GM18870 (cell line): ENCODE measurements around the gene FMN1.

Source experiments
- ATAC-seq: cut with Tn5 transposase; IDR thresholded peaks from one replicate; pipeline ENCODE4 v1.9.1; 2021; ENCODE audit warnings: moderate library complexity; ENCODE audit not compliant: unreplicated experiment

FMN1 gene

DNA sequence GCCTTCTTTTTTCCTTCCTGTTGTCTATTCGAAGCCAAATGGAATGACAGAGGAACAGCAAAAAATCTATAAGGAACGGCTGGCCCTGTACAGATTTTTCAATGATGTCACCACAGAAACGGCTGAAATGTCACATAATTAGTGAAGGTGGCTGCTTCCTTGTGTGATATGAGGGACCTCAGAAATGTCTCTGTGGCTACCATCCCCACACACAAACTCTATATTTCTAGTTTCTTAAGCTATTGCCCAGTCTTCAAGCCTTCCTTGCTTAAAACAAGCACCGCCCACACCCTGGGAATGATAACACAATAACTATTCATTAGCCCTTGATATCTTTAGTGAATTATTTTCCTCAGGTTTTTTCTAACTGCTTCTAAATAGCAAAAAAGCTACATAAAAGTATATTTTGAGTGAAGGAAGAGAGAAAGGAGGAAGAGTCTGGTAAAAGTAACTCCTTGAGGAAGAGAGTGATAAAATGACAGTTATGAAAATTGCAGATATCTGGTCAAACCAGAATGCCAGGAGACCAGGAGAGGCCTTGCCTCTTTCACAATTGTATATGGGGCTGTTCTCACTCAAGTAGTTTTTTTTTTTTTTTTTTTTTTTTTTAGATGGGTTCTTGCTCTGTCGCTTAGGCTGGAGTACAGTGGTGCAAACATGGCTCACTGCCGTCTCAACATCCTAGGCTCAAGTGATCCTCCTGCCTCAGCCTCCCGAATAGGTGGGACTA lies 38.7 kb downstream of the FMN1 start:
- no peak for ATAC-seq

DNA sequence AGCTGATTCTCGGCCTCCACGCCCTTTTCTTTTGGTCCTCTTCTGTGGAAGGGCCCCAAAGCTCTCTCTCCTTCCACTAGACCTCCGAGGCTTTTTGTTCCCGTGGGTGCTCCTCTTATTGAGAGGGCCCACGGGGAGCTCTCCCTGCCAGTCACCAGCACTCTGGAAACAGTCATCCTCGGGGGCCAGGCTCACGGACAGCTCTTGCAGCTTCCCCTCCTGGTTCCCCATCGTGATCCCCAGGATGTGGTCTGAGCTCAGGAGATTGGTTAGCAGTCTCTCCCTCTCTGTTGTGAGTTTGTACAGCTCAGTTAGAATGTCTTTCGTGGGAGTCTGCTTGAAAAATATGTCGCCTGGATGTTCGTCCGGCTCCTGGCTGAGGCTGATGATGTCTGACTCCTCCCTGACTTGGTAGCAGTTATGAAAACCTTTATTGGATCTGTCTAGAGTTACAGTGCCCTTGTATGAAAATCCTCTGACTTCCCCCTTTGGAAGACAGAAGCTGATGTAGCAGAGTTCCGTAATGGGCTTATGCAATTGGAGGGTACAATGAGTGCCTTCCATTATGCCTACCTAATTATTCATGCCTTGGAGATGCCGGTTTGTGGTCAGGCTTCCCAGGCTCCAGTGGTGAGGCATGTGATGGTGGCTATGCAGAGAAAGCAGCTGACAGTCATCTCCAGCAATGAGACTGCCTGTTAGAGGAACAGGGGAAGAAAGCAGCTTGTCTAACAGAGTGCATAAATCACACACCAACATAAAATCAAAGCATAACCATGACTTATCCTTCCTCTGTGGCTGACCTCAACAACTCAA lies 40.0 kb downstream of the FMN1 start:
- no peak for ATAC-seq

DNA sequence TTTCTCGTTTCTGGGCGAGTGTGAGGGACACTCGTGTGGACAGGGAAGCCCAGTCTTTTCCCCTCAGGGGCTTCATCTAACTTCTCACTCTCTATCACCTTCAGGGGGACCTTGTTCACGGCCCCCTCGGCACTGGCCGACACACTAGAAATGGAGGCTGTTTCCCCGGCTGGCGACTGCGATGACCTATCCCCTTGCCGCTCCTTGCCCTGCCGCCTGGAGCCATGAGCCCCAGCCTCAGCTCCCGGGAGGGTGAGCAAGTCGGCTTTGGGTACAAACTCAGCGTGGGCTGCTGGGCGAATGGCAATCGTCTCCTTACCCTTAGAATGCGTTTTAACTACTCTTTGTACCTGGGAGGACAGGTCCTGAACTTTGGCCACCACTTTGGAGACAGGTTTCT lies 41.0 kb downstream of the FMN1 start:
- no peak for ATAC-seq

DNA sequence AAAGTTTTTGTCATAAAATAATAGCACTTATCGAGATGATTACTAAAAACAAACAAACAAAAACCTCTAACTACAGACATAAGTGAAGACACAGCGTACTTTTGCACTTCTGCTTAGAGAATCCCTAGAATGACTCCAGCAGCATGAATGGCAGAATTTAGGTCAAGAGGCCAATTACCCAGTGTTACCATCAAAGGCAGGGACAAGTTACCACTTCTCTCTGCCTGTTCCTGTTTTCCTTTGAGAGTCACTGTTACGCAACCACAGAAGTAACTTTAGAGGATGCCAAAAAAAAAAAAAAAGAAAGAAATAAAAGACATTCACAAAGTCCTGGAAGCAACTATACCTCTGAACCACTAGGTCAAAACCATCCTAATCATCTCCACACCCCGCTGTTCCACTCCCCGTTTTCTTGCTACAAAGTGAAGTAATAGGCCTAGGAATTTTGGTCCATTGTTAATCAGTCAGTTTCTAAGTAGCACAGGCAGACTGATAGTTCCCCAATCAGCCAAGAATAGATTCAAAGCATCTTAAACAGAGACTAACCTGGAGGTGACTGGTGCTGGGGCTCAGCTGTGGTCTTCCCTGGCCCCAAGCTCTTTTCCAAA lies 41.9 kb downstream of the FMN1 start:
- no peak for ATAC-seq

DNA sequence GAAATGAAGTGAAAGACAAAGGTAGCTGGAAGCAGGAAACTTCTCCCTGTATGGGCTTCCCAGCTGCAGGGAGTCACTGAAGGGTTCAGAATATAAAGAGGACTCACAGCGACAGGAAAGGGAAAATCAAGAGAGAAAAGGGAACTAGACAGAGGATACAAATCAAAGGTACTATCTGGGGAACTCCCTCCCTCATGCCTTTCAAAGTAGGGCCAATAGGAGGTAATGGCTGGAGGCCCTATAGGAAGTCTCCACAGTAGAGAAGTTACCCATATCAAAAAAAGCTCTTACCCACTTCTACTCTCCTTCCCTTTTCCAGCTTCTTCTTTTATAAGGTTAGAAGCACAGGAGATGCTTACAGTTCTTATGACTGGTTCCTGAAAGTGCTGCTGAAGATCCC lies 43.5 kb downstream of the FMN1 start:
- no peak for ATAC-seq

DNA sequence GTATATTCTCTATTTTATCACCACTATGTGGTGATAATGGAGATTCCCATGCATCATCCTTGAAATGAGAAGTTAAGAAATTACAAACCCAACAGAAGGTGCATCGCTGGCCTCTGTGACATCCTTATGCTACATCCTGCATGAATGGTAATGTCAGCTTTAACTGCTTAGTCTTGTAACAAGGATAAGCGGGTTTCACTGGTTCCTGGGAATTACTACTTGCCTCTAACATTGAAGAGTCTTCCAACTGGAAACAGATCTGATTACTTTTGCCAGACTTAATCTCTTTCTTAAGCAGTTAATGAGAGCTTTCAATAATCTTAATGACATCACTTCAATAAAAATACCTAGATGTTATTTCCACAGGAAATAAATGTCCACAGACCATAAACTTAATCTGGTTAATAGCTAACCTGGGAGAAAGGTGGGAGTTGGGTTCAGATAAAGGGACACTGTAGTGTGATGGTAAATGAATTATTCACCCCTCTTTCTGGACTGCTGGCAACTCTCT lies 44.0 kb downstream of the FMN1 start:
- ATAC-seq: no peak

DNA sequence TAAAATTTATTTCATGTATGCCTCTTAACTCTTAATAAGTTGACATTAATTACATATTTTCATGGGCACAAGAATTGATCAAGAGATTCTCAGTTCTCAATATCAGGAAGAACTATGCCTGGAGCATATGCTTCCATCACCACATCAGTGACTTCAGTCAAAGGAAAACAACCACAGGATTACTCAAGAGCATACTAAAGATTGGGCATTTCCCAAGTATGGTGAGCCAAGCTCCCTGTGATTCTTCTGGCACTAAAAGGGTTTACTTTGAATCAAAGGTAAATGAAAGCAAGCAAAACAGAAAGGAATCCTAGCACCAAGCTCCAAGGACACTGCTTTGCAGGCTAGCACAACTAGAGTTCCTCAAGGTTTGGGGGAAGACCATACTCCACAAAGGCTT lies 44.6 kb downstream of the FMN1 start:
- no peak for ATAC-seq

DNA sequence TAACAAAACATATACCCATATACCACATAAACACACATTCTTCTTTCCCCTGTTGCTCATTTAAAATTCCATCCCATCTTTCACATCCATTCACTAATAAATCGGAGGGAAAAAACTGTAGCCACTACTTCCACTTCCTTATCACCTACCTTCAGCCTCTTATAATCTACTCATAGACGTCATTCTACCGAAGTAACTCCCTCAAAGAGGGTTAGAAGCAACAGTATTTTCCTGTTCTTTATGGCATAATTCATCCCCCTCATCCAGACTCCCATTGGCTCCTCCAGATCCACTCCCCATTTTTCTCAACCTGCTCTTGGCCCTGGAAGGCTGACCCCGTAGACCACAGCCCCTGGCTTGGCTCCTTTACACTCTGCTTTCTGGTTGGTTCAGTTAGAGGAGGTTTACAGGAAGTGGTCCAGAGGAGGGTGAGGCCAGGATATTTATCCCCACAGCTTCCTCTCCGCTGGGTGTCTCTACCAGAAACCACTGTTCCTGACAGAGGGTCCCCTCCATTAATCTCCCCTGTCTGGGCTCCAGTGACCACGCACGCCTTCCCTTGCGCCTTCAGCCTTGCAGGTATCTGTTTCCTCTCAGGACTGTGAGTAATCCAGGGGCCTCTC lies 46.3 kb downstream of the FMN1 start:
- no peak for ATAC-seq

DNA sequence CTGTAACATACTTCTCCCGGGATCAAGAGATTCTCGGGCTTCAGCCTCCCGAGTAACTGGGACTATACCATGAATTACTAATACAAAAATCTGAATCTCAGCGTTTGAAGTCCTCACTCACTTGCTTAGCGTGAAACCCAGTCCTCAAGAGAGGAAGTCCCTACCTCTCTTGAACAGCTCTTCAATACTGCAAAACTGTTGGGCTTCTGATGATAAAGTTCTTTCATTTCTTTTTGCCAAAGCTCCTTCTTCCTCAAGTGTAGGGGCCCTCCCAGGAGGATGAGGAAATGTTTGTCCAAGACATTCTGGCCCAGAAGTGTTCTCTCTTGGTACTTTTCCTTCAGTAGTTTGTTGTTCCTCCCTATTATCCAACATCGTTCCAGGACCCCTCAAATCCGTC lies 48.5 kb downstream of the FMN1 start:
- ATAC-seq: no peak

DNA sequence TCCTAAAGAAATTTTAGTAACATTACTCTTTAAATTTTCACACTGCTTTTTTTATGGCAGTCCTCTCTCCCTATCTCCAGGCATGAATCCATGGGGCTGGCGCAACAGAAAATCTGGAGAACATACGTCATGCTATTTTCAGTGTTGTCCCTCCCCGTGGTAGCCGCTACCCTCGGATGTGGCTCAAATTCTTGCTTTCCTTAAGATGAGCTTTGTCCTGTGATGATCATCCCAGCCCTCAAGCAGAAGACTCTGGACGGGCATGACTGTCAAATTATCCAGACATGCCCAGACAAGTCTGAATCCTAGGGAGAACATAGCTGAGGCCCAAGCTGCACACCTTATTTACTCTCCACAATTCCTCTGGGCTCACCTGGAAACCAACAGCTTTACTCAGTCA lies 49.1 kb downstream of the FMN1 start:
- no peak for ATAC-seq

DNA sequence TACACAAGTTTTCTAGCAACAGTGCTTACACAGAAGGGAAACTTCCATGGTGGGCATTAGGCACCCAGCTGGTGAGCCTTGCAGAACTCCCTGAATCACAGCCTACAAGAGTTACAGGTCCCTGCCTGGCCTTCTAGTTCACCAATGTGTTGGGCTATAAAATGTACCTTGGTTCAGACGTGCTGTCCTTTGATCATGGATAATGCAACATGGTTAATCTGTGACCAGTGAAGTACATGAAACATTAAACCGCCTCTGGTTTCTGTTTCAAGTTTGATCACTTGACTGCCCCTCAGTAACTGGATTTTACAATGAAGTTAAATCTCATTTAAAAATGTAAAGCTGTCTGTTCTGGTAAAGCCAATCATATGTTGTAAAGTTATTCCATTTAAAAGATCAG lies 51.8 kb downstream of the FMN1 start:
- no peak for ATAC-seq

DNA sequence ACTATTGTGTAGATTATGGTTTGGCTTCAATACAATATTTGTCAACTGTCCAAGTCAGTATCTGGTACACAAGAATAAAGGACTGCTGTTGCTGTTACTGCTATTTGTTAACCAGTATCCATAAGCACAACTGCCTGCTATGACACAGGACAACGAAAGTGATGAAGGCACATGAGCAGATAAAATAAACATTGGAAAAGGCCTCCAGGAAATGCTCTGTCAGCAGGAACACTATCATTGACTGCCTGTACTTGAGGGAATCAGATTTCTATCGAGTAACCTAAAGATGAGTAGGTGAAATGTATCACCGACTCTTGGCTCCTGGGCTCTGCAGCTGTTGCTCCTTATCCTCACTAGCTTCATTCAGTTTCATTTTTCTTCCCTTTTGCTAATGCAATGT lies 56.5 kb downstream of the FMN1 start:
- ATAC-seq: no peak

DNA sequence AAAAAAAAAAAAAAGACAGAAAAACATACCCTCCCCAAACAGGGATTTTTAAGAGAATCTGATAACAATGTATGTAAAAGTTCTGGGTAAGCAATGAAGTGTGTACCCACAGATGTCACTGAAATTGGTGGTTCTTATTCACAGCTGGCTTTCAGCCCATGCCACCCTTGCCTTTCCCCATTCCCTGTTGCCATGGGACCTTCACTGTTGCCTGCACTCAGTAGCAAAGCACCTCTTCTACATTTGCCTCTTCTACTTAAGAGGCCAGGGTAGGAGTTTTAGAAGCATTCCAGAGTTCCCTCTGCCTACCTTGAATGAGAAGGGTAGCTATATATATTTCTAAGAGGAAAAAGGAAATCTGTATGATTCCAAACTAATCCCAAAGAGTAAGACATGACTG lies 57.4 kb downstream of the FMN1 start:
- no peak for ATAC-seq

DNA sequence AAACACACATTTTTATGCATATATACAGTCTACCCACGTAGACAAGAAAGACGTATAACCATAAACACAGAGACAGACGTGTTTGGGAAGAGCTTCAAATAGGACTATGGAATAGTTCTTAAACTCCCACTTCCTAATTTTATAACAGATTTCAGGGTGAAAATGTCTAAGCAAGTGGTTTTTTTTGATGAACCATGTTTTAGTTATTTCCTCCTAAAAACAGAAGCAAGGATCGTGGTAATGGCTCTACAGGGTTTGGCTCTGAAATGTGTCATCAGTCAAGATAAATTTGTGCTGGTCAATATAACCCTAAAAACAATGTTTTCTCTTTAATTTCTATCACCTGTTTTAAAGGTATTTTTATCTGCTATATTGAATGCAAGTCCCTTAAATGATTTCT lies 58.2 kb downstream of the FMN1 start:
- ATAC-seq: no peak

DNA sequence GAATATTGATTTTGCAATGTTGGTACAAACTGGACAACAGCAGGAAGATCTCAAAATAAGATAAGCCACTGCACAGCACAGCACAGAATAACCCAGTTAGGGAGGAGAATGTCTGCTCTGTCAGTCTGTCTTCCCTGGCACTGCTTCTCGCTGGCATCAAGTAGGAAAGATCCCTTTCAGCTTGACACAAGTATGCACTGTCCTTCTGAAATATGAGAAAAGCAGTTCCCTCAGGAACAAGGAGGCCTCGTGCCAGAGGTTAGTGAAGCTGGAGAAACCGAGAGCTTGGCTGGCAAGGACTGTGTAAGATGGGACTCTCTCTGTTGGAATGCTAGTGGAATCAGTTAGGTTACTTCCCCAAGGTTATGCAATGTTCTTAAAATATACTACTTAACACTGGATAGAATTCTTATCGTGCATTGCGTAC lies 59.1 kb downstream of the FMN1 start:
- ATAC-seq: no peak

DNA sequence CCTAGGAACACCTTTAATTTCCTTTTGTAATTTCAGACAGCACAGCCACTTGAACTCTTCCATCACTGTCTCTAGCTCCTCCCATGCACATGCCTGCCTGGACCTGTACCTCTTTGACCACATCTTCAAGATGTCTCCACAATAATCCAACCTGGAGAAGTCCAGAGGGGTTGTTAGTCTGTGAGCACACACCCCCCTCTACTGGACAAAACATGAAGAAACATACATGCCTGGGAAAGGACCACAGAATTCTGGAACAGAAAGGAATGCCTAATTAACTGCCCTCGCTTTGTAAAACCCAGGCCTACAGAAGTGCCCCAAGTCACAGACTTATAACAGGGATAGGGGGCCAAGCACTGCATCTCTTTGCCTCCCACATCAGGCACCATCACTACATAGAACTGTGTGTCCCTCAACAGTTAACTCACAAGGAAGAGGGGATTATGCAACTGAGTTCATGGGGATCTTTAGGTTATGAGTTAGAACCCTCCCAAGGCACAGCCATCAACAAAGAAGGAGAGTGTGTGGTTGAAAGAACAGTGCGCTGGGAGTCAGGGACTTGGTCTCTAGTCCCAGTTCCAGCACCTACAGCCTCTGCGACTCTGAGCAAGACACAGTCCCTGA lies 61.7 kb downstream of the FMN1 start:
- no peak for ATAC-seq

DNA sequence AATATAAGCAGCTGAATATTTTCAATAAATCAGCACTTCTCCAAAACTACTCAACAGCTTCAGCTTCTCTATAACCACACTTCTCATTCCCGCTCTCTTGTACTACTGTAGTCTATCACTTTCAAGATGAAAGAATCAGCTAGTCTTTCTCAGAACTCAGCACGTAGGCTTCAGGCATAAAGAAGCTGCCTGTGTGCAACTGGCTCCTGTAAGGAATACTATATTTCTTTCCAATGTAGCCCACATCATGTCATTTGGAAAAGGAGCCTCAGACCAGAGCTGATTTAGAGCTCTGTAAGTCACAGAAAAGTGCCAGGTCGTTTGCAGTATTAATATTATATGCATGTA lies 62.3 kb downstream of the FMN1 start:
- no peak for ATAC-seq

DNA sequence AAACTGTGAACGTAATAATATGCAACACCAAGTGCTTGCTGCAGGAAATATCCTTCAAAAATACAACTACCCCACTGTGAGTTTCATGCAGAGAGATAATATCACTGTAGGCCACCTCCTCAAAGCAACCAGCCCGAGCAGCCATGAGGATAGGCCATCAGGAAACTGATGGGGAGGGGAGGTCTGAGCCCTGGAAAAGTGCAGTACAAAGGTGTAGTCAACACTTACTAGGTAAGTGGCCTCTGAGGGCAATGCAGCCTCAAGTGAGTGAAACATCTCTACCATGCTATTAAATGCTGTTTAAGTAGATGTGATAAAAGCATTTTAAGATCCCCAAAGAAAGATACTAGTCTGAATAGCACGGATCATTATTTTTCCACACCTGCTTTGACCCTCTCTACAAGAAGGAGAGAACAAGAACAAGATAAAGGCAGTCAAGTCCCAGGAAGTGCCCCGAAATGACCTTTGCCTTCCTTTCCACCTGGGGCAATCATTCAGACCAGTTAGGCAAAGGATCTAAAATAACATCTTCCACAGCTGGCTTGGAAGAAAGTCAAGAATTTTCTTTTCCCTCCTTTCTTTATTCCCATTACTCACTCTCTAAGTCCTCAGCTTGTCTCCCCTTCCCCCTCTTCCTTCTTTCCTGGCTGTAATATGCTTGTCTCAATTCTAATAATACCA lies 62.8 kb downstream of the FMN1 start:
- ATAC-seq: no peak

DNA sequence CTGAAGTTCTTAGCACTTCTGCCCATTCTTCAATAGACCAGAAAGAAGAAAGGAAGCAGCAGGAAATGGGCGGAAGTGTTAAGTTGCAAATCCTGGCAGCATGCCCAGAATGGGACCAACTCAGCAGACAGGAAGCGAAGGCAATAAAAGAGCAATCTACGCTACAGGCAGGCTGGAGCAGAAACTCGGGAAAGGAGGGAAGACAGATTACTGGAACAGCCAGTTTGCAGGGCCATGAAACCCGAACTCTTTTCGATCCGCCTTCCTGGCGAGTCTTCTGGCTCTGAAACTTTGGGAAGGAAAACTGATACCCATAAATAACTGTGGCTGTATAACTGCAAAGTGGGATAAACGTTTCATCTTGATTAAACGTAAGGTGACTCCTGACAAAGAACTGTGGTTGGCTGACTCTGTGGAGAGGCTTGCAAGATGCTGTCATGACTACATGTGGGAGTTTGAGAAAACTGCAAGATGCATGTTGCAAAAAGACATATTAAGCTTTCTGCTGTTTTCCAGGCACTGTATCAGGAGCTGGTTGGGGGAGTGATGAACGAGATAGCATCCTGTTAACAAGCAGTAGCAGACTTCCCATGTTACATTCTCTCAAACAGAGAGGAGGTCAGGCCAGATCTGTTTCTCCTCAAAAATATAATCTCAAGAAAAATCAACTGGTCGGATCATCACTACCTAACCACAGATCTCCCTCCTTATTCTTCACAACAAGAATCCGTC lies 67.8 kb downstream of the FMN1 start:
- ATAC-seq: no peak
